Tibial nerve (tissue), 4 donors: ENCODE results near the gene SUMO3. TPM values are rescaled to one million over a fixed set of nuclear protein-coding genes. Genes with fewer than 3 reads are reported as not detected.

Experiments used
- DNase-seq, 2 donors: peaks; one replicate each; pipeline ENCODE4 v3.0.0-alpha.2; 2019; ENCODE audit warnings: low spot score in 2 of 2
- H3K27ac ChIP-seq, 4 donors: fragments of 200-600 bp; sonication (generic) in 3 of 4; one replicate each; pipeline ENCODE4 v1.5.1; 2017 to 2019; ENCODE audit warnings: mild to moderate bottlenecking in 1 of 4
- H3K27me3 ChIP-seq, 2 donors: fragments of 200-600 bp; sonication (generic) in 1 of 2; one replicate each; pipeline versions ENCODE4 v1.5.1 to v1.6.0; 2017 to 2019
- H3K36me3 ChIP-seq, 3 donors: fragments of 200-600 bp; sonication (generic); one replicate each; pipeline ENCODE4 v1.5.1; 2018 to 2019
- H3K4me1 ChIP-seq, 4 donors: fragments of 200-600 bp; sonication (generic) in 3 of 4; one replicate each; pipeline ENCODE4 v1.5.1; 2017 to 2019
- H3K4me3 ChIP-seq, 4 donors: fragments of 200-600 bp; sonication (generic) in 3 of 4; one replicate each; pipeline ENCODE4 v1.5.1; 2017 to 2019; ENCODE audit warnings: mild to moderate bottlenecking in 1 of 4, moderate library complexity in 1 of 4
- H3K9me3 ChIP-seq, 4 donors: fragments of 200-600 bp; sonication (generic) in 3 of 4; one replicate each; pipeline ENCODE4 v1.5.1; 2017 to 2019
- EP300 ChIP-seq, 2 donors: sonication (generic); formaldehyde crosslinking; IDR thresholded peaks; one replicate each; pipeline ENCODE4 v1.6.1; 2017; ENCODE audit warnings: antibody characterized with exemption in 2 of 2, mild to moderate bottlenecking in 1 of 2
- POLR2A ChIP-seq, 2 donors: fragments of 450-650 bp; IDR thresholded peaks; one replicate each; pipeline ENCODE4 v1.6.1; 2017; ENCODE audit warnings: antibody characterized with exemption in 2 of 2, mild to moderate bottlenecking in 2 of 2, moderate library complexity in 2 of 2
- WGBS, 2 donors: methylation state at CpG; one replicate each; pipeline ENCODE4 v1.1.5; 2018; 5-methylcytosine and 5-hydroxymethylcytosine counted together
- total RNA-seq, 4 donors: library from RNA; depleted of rRNA; stranded (reverse); fragments of >200 nt; gene quantifications; one replicate each; pipeline ENCODE4 v1.1.0, GENCODE V29; 2016
- TF ChIP-seq, protein P1 (sequence below), 5 experiments: fragments of 200-600 bp in 3 of 5; fragments of 450-650 bp in 2 of 5; sonication (generic) in 3 of 5; IDR thresholded peaks; one replicate each; pipeline ENCODE4 v1.5.1; 2016 to 2019; ENCODE audit warnings: antibody characterized with exemption in 5 of 5, mild to moderate bottlenecking in 3 of 5, moderate library complexity in 2 of 5

Gene SUMO3
- total RNA-seq = 10 to 100 TPM; 59.9 to 70.8 (median 62.1) TPM

DNA sequence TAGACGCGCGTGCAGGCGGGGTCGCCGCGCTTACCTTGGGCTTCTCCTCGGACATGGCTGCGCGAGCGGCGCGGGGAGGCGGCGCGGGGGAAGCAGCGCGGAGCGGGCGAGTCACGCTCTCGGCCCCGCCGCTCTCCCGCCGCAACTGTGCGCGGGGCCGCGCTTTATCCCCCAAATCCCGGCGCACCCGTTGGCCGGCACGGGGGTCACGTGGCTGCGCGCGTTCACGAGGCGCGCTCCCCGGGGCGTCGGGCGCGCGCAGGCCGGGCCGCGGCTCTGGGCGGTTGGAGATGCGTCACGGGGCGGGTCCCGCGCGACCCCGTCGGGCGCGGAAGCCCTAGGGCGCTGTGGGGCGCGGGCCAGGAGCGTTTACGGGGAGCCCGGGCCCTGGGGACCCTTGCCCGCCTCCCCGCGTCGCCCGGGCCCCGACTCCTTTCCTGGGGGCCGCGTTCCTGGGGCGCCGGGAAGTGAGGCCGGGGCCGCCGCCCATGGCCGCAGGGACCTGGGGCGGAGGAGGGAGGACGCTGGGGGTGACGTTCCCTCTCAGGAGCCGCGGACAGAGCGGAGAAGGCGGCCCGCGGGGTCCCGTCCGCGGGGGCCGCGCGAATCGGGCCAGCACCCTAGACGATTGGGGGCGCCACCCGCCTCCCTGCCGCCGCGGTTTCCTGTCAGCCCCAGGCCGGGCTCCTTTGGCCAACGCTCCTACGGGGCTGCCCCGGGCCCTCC lies at the start of gene SUMO3:
TSS of gene SUMO3 (minus strand) at position 149 of the 726 bp plus-strand sequence. CDS start at position 55, 94 bp downstream.
- peak within 1 kb of the TSS; percentile 64 to 97 (median 85) for H3K4me3 ChIP-seq
- H3K27me3 ChIP-seq = no peaks in the 10 kb centered on the region
- TF ChIP-seq EP300 (IDR thresholded peaks at IDR 0.05) = peak in 1 of 2 donors; percentile 62
- TF ChIP-seq, protein P1, sequence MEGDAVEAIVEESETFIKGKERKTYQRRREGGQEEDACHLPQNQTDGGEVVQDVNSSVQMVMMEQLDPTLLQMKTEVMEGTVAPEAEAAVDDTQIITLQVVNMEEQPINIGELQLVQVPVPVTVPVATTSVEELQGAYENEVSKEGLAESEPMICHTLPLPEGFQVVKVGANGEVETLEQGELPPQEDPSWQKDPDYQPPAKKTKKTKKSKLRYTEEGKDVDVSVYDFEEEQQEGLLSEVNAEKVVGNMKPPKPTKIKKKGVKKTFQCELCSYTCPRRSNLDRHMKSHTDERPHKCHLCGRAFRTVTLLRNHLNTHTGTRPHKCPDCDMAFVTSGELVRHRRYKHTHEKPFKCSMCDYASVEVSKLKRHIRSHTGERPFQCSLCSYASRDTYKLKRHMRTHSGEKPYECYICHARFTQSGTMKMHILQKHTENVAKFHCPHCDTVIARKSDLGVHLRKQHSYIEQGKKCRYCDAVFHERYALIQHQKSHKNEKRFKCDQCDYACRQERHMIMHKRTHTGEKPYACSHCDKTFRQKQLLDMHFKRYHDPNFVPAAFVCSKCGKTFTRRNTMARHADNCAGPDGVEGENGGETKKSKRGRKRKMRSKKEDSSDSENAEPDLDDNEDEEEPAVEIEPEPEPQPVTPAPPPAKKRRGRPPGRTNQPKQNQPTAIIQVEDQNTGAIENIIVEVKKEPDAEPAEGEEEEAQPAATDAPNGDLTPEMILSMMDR (IDR thresholded peaks at IDR 0.05) = peak in 2 of 5 experiments; percentile 35 to 40
- TF ChIP-seq POLR2A (IDR thresholded peaks at IDR 0.05) = peak; percentile 92 to 97
- peaks cover 0 to 41% (median 5%) of the 10 kb centered on the region in 4 donors for H3K9me3 ChIP-seq
- peak; percentile 60 to 74 for DNase-seq
- WGBS, 2 donors = 1 to 2% methylated on average over 23 to 64 of the region's 108 CpGs
- H3K4me1 ChIP-seq = peaks cover 0 to 48% (median 15%) of the 10 kb centered on the region in 4 donors
- peaks cover 0 to 10% (median 0%) of the 10 kb centered on the region in 3 donors for H3K36me3 ChIP-seq
- H3K27ac ChIP-seq = peak within 1 kb of the TSS; percentile 92 to 99 (median 96)

DNA sequence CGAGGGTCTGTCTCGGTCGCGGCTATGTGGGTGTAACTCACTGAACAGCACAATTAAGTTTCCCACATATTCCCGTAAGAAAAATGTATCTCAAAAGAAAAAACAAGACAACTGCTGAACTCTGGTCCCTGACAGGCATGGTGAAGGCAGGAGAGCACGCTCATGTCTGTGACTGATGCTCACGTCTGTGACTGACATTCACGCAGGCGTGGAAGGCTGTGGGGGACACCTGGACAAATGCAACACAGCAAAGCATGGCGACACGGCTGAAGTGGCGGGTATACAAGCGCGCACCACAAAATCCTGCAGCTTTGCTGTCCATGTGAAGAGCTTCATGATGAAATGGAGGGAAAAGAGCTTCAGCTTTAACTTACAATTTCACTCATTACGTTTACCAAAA lies 49.6 kb upstream of the SUMO3 start:
- peaks cover 2 to 32% (median 9%) of the 10 kb centered on the region in 3 donors for H3K36me3 ChIP-seq
- no peak overlapping the region for H3K4me3 ChIP-seq
- WGBS, 2 donors = 81 to 83% methylated on average over 15 of the region's 15 CpGs
- TF ChIP-seq, protein P1 (IDR thresholded peaks at IDR 0.05) = no peak
- TF ChIP-seq EP300 (IDR thresholded peaks at IDR 0.05) (no peak), POLR2A (IDR thresholded peaks at IDR 0.05) (no peak)
- no peaks in the 10 kb centered on the region for H3K9me3 ChIP-seq
- H3K27me3 ChIP-seq = no peaks in the 10 kb centered on the region
- H3K27ac ChIP-seq = no peak overlapping the region
- DNase-seq = no peak
- peaks cover 0 to 80% (median 55%) of the 10 kb centered on the region in 4 donors for H3K4me1 ChIP-seq

DNA sequence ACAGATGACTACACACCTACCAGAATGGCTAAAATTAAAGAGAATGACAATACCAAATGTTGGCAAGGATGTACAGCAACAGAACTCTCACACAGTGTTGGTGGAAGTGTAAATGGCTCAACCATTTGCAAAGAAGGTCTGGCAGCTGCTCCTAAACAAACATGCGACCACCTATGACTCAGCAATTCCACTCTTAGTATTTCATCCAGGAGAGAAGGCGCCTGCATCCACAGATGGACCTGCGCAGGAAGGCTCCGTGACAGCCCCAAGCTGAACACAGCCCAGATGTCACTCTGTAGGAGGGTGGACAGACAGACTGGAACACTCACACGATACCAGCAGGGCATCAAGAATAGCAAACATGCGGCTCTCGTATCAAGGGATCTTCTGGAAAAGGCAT lies 48.9 kb upstream of the SUMO3 start:
- Histone ChIP-seq H3K4me1 (peaks cover 0 to 73% (median 53%) of the 10 kb centered on the region in 4 donors), H3K9me3 (no peaks in the 10 kb centered on the region), H3K4me3 (no peak overlapping the region), H3K36me3 (peaks cover 2 to 39% (median 9%) of the 10 kb centered on the region in 3 donors), H3K27me3 (no peaks in the 10 kb centered on the region), H3K27ac (peak overlapping the region in 1 of 4 donors; percentile 38)
- DNase-seq = no peak
- TF ChIP-seq, protein P1 (IDR thresholded peaks at IDR 0.05) = no peak
- TF ChIP-seq POLR2A (IDR thresholded peaks at IDR 0.05) = no peak
- no peak for TF ChIP-seq EP300 (IDR thresholded peaks at IDR 0.05)
- 67 to 71% methylated on average over 7 of the region's 7 CpGs for WGBS, 2 donors

DNA sequence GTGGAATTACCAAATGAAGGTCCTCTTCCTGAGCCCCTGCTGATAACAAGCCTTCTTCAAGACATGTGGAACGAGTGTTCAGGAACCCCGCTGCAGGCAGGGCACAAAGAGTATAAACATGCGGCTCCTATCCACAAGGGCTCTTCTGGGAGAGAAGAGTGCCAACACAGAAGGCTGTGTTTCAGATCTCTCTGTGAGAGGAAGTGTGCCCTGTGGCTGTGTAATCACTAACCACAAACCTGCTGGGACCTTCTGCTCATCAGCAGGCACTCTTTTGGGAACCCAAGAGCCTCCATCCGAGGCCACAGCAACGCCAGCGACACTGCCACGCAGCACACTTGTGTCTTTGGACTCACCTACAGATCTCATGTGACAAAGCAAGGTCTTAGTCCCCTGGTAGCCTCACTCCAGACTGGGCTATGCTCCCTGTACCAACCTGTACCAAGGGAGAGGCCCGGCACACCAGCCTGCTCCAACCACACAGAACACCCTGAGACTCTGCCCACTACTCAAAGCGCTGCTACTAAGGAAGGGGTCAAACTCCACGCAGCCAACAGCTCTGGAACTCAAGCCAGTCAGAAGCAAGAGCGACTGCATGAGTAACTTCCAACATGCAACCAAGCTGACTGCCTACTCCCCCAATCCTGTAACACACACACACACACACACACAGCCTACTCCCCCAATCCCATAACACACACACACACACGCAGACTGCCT lies 47.9 kb upstream of the SUMO3 start:
- peak overlapping the region in 1 of 4 donors; percentile 25 for H3K27ac ChIP-seq
- peaks cover 0 to 63% (median 43%) of the 10 kb centered on the region in 4 donors for H3K4me1 ChIP-seq
- no peaks in the 10 kb centered on the region for H3K9me3 ChIP-seq
- peaks cover 2 to 49% (median 9%) of the 10 kb centered on the region in 3 donors for H3K36me3 ChIP-seq
- DNase-seq = no peak
- no peak for TF ChIP-seq POLR2A (IDR thresholded peaks at IDR 0.05)
- TF ChIP-seq, protein P1 (IDR thresholded peaks at IDR 0.05) = no peak
- H3K4me3 ChIP-seq = no peak overlapping the region
- WGBS, 2 donors = 76 to 79% methylated on average over 12 of the region's 12 CpGs
- H3K27me3 ChIP-seq = no peaks in the 10 kb centered on the region
